GM10266 (cell line): ENCODE data around the gene NPHP4.

Experiments used
- DNase-seq: peaks from one replicate; pipeline ENCODE4 v3.0.0; 2012; ENCODE audit errors: extremely low spot score
- TF ChIP-seq, protein P1 (sequence below): IDR thresholded peaks from 2 replicates; pipeline ENCODE4 v1.5.1; 2012; ENCODE audit warnings: mild to moderate bottlenecking, low read depth; ENCODE audit not compliant: control insufficient read depth, insufficient read depth; ENCODE audit errors: missing control alignments

The NPHP4 gene

GRCh38 chr1:5844442-5844841, 147.8 kb downstream of the NPHP4 start:
- no peak for DNase-seq

DNA sequence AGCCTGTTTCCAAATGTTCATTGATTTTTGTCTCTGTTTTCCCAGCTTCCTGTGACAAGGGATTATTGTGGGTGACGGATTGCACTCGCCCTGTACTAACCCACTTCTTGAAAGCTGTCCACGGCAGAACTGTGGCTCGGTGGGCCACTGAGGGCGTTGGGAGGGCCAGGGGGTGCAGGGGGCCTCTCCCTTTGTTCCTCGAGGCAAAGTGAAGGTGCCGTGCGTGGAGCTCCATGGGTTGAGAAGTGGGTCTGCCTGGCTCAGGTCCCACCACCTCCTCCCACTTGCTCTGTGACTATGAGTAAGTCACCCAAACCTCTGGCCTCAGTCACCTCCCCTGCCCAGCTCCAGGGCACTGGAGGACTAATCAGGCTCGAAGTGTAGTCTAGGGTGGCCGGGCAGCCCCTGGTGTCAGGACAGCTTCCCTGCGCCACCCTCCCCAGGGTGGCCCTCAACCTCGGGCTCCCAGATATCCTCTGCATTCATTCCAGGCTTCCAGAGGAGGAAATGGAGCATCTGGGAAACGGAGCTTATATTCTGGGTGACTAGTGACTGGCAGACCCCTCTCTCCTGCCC, 148.6 kb downstream of the NPHP4 start:
- no peak for DNase-seq
- TF ChIP-seq, protein P1, sequence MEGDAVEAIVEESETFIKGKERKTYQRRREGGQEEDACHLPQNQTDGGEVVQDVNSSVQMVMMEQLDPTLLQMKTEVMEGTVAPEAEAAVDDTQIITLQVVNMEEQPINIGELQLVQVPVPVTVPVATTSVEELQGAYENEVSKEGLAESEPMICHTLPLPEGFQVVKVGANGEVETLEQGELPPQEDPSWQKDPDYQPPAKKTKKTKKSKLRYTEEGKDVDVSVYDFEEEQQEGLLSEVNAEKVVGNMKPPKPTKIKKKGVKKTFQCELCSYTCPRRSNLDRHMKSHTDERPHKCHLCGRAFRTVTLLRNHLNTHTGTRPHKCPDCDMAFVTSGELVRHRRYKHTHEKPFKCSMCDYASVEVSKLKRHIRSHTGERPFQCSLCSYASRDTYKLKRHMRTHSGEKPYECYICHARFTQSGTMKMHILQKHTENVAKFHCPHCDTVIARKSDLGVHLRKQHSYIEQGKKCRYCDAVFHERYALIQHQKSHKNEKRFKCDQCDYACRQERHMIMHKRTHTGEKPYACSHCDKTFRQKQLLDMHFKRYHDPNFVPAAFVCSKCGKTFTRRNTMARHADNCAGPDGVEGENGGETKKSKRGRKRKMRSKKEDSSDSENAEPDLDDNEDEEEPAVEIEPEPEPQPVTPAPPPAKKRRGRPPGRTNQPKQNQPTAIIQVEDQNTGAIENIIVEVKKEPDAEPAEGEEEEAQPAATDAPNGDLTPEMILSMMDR = no peak

More at GRCh38 chr1:5844442-5844841, 147.8 kb downstream of the NPHP4 start:
- TF ChIP-seq, protein P1 = no peak

- DNase-seq = no peak
- TF ChIP-seq, protein P1 = no peak
Measured at GRCh38 chr1:5842679-5843078, 149.5 kb downstream of the NPHP4 start.

GRCh38 chr1:5840551-5841001, 151.6 kb downstream of the NPHP4 start:
- TF ChIP-seq, protein P1 = no peak
- DNase-seq = no peak

- TF ChIP-seq, protein P1 = no peak
- no peak for DNase-seq
Measured at GRCh38 chr1:5839881-5840550, 152.2 kb downstream of the NPHP4 start.

DNA sequence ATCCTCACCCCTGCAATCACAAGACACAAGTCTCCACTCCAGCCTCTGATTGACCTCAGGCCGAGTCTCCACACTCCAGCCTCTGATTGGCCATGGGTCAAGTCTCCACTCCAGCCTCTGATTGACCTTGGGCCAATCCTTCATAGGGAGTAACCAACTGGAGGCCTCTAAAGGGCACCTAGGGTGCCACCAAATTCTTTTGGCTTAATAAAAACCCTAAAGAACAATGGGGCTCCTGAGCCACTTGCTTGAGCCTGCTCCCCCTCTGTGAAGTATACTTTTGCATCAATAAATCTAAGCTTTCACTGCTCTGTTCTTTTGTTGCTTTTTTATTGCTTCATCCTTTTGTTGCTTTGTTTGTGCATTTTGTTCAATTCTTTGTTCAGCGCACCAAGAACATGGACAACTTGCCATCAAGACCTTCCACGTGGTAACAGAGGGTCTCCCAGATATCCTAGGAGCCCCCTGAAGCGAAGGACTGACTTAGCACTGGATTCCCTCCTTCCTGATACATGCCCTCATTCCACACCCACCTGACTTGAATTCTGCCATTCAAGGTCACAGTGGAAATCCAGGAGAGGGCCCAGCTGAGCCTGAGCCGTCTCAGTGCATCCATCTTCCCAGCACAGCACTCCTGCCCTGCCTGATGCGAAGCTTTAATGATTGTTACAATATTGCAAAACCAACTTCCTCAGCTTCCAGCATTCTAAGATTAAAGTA, 152.9 kb downstream of the NPHP4 start:
- TF ChIP-seq, protein P1 = no peak
- DNase-seq = no peak
